GM19043 (cell line): ENCODE results near the gene ARG2.

ENCODE experiments used
- ATAC-seq: cut with Tn5 transposase; IDR thresholded peaks from one replicate; pipeline ENCODE4 v1.9.1; 2021; ENCODE audit warnings: low read depth; ENCODE audit not compliant: unreplicated experiment

The ARG2 gene

DNA sequence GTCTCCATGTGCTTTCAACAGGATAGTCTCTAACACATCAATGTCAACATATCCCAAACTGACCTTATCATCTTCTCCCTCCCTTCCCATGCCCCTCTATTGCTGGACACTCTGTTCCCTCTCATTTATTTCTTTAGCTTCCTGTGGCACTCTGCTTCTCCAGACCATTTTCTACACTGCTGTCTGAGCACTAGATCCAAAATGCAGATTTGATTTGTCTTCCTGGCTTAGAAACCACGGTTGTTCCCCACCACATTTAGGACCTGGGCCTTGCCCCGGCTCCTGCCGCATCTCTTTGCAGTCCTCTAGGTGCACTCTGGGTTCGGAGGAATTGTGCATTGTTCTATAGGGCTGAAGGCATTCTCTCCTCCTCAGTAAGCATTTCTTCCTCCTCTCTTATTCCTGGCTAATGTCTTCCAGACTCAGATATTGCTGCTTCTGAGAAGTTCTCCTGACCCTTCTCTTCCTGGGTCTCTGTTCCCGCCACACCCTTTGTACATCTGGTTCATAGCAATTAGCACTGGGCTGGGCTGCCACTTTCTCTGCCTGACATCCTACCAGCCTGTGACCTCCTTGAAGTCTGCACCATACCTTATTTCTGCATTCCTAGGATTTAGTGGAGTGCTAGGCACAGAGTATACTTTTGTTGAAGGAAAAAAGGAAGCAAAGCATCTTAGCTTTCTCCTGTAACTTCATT lies 13.9 kb downstream of the ARG2 start:
- ATAC-seq: no peak

- ATAC-seq: no peak
Observed at GRCh38 chr14:67636361-67636919, 16.7 kb downstream of the ARG2 start.

- no peak for ATAC-seq
Observed at GRCh38 chr14:67638642-67639041, 18.9 kb downstream of the ARG2 start.

GRCh38 chr14:67641480-67641879 lies 21.8 kb downstream of the ARG2 start:
- no peak for ATAC-seq

- ATAC-seq: no peak
Observed at GRCh38 chr14:67641902-67642749, 22.4 kb downstream of the ARG2 start.

- no peak for ATAC-seq
Observed at GRCh38 chr14:67643713-67644112, 24.0 kb downstream of the ARG2 start.

DNA sequence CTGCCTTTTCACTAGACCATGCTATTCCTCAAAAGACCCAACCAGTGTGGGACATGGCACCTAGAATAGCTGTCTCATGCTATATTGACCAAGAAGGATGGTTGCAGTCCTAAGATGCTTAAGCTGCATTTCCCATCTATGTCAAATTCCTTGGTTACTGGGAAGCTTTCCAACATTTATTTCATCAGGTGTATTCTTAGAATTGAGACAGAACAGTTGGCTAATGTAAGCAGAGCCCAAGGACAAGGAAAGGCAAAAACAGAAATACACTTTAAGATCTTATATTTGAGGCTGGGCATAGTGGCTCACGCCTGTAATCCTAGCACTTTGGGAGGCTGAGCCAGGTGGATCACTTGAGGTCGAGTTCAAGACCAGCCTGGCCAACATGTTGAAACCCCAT lies 24.7 kb downstream of the ARG2 start:
- ATAC-seq: no peak

DNA sequence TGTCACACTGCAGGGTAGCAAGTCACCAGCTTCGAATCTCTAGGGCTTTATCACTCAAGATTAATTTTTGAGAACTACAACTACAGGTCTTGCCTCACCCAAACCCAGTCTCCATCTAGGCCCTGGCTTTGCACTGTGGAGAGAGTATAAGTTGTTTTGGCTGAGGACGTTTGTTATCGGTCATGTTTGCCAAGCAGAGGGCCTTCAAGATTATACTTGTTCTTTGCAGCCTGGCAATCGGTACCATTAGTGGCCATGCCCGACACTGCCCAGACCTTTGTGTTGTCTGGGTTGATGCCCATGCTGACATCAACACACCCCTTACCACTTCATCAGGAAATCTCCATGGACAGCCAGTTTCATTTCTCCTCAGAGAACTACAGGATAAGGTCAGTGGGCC lies 25.7 kb downstream of the ARG2 start:
- ATAC-seq: no peak

DNA sequence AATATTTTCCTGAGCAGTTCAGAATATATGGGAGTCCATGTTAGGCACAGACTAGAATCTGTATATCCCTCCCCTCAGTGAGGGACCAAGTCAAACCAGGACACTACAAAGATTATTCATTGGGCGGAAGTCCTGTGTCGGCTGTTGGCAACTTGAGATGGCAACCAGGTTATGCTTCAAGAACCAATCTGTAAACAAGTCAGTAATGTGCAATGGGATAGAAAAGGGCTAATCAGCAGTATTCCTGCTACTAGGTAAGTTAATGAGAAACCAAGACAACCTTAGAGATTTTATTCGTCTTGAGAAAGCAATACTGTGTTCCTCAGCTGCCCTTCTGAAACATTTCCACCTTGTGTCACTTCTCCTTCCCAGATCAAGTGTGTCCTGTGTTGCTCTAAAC lies 26.4 kb downstream of the ARG2 start:
- no peak for ATAC-seq

DNA sequence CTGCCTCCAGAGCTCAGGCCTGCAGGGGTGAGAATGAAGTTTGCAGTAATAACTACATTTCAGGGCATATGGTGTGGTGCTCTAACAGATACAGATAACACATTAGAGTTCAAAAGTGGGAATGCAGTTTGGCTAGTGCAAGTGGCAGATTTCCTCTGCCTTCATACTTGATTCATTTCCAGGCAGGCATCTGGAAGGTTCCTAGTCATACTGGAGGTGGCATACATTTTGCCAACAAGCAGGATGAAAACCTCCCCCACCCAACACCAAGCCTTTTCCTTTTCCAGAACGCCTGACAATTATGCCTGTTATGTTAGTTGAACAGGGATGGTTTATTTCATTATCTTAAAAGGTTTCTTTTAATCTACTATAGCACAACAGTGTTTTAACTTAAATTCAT lies 30.4 kb downstream of the ARG2 start:
- no peak for ATAC-seq

- no peak for ATAC-seq
Observed at GRCh38 chr14:67650694-67651093, 31.0 kb downstream of the ARG2 start.

DNA sequence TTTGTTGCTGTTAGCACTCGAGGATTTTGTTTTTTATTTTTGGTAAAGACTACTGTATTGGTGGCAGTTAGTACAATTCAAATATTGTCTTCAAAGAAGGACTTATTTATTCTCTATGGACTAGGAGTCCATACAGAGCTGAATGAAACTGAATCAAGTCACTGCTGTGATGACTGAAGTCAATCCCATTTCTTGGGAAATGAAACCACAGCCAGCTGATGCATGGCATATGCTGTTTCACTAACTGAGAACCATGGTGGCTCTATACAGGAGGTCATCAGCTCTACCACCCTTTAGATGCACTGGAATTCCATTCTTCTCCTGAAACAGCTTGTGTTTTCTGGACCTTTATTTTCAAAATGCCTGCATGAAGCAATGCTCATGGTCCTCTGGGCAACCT lies 32.5 kb downstream of the ARG2 start:
- no peak for ATAC-seq

GRCh38 chr14:67653651-67654280 lies 34.0 kb downstream of the ARG2 start:
- ATAC-seq: no peak

GRCh38 chr14:67663633-67664032 lies 43.9 kb downstream of the ARG2 start:
- ATAC-seq: no peak

GRCh38 chr14:67665868-67666267 lies 46.1 kb downstream of the ARG2 start:
- no peak for ATAC-seq

DNA sequence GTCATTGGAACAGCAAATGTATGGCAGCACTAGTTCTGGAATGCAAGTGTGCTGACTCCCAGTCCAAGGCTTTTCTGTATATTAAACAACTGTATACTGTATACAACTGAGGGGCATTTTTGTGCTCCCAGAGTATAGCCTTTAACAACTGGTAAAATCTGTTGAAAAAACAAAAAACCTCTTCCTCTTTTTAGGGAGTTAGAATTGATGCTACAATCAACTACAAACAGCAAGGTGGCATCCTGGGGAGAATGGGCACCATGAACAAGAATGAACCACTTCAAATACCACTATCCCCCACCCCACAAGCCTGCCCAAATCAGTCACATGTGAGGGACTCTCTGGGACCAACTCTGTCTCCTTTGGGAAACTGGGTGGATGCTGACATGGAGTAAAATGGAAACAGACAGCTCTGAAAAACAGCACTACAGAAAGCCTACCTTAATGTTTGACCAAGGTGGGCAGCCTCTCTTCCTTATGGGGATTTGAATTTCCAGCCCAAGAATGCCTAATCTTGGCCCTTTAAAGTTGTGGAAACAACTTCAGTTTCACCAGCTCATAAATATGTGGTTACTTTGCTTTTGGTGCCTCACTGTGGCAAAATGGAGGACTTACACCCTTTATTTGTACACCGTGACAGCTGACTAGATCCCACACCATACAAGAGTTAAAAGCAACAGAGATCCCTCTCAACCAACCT lies 47.2 kb downstream of the ARG2 start:
- no peak for ATAC-seq

GRCh38 chr14:67668559-67668958 lies 48.8 kb downstream of the ARG2 start:
- no peak for ATAC-seq

GRCh38 chr14:67673451-67673850 lies 53.7 kb downstream of the ARG2 start:
- ATAC-seq: no peak

DNA sequence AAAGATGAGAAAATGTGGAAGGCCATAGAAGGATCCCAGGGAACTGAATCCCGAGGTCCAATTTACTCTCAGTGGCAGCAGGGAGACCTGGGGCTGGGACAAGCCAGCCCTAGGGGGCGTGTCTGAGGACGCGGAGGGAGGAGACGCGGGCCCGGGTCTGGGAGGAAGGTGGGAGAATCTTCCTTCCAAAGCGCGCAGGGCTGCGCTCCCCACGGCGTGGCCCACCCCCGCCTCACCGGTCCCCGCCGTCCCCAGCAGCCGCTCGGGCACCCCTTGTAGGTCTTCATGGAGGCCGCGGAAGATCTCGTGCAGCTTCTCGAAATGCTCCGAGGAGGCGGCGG lies 54.4 kb downstream of the ARG2 start:
- peak; percentile 32 for ATAC-seq

GRCh38 chr14:67674480-67675218 lies 54.9 kb downstream of the ARG2 start, which contains the start of gene VTI1B:
VTI1B (minus strand) TSS chr14:67674632; CDS start chr14:67674489, 143 bp downstream.
- peak; percentile 88 for ATAC-seq
